Stimulated activated CD4-positive, alpha-beta T cell treated with anti-CD3 and anti-CD28 coated beads, TNF-alpha, amount 100 ng/mL, for 4 hours (primary cell): Measurements from ENCODE around the gene PARP1.

Experiments
- DNase-seq, 3 experiments: peaks; one replicate each; pipeline ENCODE4 v3.0.0-alpha.2; 2020; ENCODE audit warnings: low read depth in 3 of 3

Gene PARP1

DNA sequence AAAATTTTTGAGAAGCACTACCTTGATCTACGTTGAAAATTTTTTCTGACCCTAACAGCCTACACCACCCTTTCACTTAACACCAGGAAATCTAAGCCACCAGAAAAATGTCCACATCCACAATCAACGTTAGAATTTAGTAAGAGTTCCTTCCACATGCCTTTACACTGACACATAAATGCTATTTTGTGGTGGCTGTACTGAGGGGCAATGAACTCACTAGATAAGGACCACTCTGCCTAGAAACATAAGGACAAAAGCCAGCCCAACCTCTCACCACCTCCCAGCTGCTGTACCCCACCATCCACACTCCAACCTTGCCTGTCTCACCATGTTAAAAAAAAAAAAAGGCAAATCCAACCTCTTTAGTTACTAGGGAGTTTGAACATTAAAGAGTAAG is 29.8 kb downstream of the PARP1 start:
- DNase-seq, result no peak

GRCh38 chr1:226376300-226376699 is 31.6 kb downstream of the PARP1 start:
- no peak for DNase-seq

DNA sequence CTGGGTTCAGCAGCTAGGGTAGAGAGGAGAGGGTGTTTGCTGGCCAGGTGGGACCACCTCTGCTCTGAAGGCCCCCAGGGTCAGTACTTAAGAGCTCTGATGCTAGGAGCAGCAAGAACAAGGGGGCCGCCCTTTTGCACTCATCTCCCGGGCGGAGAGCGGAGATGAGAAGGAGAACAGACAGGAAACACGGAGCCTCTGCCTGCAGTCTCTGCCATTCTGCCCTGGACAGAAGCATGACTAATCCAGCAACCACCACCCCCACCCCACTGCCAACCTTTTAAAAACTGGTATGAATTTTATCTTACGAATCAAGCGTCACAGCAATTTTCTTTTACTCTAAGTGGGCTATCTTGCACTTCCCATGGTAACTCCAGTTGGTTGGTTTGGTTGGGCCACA is 34.5 kb downstream of the PARP1 start:
- no peak for DNase-seq

DNA sequence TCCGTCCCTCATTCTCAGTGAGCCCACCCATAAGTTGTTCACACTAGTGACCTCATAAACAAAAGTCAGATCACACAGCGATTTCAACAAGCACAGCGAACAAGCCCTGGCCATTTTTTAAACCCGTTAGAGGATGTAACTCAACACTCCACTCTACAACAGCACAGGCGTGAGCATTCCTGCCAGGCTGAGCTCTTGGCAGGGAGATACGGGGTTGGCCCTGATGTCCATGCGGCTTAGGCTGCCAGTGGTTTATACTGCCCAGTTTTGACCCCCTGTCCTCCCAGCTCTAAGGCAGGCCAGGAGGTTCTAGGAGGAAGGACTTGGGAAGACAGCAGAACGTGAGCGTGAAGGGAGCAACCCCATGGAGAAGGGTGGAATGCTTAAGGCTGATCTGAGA is 35.0 kb downstream of the PARP1 start:
- DNase-seq, result no peak

GRCh38 chr1:226371866-226372490 is 35.9 kb downstream of the PARP1 start:
- DNase-seq, result no peak

- DNase-seq, result no peak
These were observed 36.7 kb downstream of the PARP1 start for GRCh38 chr1:226371027-226371694.

DNA sequence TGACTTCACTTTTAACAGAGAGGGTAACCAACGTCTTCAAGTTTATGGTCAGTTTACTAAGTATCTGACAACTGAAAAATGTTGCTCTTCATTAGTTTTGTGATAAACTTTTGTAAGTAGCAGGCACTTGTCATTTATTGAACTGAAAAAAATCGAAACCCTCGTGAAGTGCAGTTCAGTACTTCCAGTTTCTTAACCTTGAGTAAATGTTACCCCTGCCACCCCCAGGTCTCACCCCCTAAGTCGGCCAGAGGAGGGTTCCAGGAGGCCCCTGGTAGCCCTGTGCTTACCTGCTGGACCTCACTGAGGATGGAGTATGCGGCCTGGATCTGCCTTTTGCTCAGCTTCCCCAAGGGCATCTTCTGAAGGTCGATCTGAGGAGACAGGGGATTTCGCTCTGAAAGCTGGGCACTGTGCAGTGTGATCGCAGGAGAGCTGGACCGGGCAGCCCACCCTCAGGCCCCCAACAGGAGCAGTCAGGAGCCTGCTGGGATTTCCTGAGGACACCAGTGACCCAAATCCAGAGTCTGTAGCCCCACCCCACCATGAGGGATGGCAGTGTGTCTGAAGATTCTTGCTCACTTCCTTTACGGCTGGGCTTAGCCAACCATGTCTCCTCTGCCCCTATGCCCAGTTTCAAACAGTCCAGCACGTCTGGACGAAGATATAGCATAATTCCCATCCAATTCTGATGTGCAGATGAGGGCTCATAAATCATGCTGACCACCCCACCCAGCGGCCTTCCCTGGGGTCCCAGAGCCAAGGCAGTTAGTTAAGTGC is 37.6 kb downstream of the PARP1 start:
- no peak for DNase-seq

DNA sequence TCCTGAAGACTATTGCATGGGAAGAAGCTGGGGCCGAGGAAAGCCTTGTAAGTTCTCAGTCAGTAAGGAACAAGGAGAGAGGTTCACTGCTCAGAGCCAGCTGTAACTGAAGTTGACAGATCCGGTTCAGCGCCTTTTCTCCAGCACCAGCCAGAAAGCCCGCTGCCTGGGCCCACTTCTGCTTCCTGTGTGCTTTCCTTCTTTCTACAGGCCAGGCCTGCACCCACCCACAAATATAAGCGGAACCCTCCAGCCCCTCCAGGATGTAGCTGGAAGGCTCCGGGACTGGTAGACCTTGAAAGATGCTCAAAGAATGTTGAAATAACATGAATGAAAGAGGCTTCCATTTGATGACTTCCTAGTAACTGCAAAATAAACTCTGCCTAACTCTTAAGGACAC is 38.8 kb downstream of the PARP1 start:
- DNase-seq, result no peak

DNA sequence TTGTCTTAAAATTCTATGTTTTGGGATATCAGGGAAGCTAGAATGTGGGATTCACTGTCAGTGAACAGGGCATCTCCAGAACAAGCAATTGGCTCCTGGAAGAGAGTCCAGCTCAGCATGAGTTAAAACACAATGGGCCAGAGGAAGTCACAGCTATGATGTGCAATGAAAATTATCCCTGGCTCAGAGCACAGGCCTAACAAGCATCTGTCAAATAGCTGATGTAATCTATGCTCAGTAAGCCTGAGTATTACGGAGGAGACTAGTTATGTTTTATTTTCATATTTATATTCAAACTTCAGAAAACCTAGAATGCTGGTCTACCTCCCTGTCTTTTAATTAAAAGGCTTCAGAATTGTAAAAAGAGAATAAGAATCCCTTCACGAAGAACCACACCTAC is 41.6 kb downstream of the PARP1 start:
- no peak for DNase-seq

DNA sequence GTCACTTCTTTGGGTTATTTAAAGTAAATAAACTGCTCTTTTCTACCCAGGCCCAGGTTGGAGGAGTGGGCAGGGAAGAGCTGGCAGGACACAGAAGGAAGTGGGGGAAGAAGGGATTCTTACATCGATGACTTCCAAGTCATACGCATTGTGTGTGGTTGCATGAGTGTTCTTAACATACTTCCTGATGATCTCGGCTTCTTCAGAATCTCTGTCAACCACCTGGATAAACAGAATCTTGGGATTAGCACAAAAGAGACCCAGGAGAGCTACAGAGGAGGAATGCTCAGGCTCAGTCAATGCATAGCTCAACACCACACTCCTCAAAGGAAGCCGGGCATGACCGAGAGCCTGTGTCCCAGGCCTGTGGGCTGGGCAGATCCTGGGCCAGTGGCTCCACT is 42.1 kb downstream of the PARP1 start:
- no peak for DNase-seq

DNA sequence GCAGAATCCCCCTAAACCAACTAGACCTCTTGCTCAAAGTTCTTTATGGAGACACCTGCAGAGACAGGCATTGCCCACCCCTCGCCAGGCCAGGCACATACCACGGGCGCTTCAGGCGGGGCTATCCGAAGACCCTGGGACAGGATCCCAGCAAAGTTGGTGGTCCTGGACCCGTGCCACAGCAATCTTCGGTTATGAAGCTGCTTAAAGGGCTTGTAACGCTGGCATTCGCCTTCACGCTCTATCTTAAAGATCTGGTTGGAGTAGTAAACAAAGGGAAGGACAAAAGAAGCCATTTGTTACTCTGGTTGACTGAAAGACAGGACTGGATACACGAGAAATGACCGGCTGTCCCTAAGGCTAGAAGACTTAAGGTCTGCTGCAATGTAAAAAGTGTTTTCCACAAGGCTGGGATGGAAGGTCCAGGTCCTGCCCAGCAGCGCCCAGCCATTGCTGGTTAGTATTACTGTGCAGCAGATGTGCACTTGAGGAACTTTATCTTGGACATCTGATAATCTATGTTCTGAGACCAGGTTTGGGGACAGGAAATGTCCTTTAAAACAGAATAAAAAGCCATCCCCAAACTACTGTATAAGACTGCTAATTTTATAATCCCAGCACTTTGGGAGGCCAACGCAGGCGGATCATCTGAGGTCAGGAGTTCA is 42.9 kb downstream of the PARP1 start:
- DNase-seq, result no peak

- DNase-seq, result no peak
These were observed 43.4 kb downstream of the PARP1 start for GRCh38 chr1:226364514-226364899.

DNA sequence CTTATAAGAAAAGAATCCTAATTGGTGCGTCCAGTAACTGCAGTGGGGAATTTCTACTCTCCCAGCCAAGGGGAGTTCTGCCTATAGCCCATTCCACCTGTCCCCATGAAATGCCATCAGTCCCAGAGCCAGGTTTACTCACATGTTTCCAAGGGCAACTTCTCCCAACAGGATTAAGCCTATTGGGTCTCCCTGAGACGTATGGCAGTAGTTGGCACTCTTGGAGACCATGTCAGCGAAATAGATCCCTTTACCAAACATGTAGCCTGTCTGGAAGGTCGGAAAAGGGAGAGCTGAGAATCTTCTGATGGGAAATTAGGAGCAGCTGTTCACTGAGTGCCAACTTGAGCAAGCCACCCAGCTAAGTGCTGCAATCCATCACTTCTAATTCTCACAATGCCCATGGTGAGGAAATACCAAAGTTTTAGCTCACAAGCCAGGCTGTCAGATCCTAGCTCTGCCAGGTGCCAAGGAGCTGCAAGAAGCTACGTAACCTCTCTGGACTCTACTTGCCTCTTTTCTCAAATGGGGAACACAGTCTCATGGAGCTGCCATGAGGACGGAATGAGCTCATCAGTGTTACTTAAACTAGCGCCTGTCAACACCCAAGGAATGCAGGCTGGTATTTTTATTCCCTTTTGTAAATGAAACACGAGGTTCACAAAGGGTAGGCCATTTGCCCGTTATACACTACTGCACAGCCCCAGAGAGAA is 43.9 kb downstream of the PARP1 start:
- DNase-seq, result no peak

DNA sequence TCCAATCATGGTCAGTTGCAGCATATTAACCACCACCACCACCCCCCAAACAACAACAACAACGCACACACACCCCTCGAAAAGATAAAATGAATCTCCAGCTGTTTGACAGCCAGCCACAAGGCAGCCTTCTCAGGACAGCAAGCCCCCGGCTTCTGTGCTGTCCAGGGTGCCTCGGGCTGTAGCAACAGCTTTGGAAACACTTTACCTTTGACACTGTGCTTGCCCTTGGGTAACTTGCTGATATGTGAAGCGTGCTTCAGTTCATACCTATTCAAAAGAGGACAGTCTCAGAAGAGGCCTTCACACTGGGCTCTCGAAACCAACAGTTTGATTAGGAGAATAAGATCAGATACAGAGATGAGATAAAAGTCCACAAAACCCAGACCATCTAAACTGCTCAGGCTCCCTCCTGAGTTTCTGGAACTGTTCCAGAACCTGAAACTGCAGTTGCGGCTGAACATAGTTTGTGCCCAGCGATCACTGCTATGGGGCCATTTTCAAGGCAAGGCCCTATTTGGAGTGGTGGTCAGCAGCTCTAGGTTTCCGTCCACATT is 44.9 kb downstream of the PARP1 start:
- no peak for DNase-seq

GRCh38 chr1:226362361-226362760 is 45.5 kb downstream of the PARP1 start:
- no peak for DNase-seq

DNA sequence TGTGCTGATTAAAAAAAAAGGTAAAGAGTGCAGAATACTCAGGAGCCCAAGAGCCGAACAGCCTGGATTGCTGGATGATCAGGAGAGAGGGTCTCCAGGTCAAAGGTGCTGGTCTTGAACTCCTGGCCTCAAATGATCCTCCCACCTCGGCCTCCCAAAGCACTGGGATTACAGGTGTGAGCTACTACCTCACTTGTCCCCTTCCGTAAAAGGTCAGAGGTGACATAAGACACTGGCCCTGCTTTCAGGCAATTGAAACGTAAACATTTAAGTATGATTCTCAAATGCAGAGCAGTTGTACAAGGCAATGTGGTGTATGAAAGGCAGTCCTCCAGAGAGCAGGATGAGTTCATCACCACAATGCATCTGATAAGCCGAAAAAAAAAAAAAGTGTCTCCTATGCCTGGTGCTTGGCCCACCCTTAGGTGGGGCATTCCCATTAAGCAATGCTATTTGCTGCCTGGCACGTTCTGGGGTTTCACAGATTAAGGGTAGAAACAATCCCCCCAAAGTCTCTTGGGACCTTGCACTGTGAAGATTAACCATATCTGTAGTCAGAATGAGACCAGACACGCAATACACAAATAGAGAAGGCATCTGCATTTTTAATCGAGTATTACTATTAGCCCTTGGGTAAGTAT is 47.7 kb downstream of the PARP1 start:
- DNase-seq, result no peak

- DNase-seq, result no peak
These were observed 50.5 kb downstream of the PARP1 start for GRCh38 chr1:226357416-226357815.

DNA sequence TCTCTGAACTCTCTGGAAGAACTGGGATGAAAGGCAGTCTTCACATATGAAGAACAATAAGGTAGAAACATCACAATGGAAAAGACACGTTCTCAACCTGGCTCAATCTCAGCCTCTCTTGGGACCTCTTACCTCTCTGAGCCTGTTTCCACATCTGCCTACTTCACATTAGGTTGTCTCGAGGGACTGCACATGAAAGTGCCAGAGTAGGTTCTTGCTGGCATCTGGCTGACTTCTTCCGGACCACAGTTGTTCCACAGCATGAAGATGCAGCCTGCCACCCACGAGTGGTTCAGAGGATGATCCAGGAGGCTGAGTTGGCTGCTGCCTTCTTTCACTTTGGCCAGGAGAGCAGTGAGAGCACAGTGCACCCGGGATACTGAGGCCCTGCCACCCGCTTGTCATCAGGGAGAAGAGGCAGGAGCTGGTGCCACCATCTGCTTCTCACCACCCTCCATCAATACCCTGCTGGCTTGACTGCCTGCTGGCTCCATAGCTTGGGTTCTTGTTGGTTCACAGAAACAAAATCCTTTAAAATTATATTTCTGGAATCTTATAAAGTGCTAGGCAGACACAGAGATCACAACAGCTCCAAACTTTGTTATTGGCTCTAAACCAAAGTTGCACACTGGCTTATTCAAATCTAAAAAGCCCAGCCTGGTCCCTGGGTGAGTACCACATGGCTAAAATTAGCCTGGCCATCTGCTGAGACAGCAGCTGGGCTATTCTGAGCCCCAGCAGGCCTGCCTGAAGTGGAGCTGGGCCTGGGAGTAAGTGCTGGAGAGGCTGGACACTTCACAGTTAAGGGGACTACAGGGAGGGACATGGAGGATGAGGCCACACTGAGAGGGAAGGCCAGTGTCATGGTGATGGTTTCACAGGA is 52.0 kb downstream of the PARP1 start:
- no peak for DNase-seq

GRCh38 chr1:226355016-226355415 is 52.9 kb downstream of the PARP1 start:
- no peak for DNase-seq
